GM18951 (cell line): ENCODE data around the gene SVBP.
"Not testable (repeated sequence)": the region's sequence is repeated elsewhere in the genome, so short reads cannot be mapped to it uniquely, and the experiment has no call there.

Experiments
- POLR2A ChIP-seq: IDR thresholded peaks from 4 replicates; pipeline ENCODE4 v1.6.1; 2011; ENCODE audit warnings: mild to moderate bottlenecking; ENCODE audit not compliant: insufficient read length, insufficient read depth; ENCODE audit errors: extremely low read depth
- in situ Hi-C: fragments of 300-500 bp; cut with MboI; formaldehyde crosslinking; loops from one replicate; pipeline ENCODE4 v1.12.0; 2022; ENCODE audit warnings: low sequenced_read_pairs, mixed read lengths, inconsistent platforms; ENCODE audit not compliant: unreplicated experiment

SVBP gene

GRCh38 chr1:42816585-42817439 is at the start of gene SVBP, which contains the start of gene ERMAP:
TSS of gene SVBP (minus strand) at chr1:42817397. CDS start at chr1:42816544, 853 bp downstream.
TSS of gene ERMAP (plus strand) at chr1:42817122. CDS start at chr1:42830449, 13,327 bp downstream.
- TF ChIP-seq POLR2A: peak; percentile 80
- in situ Hi-C loops: no loop called here

GRCh38 chr1:42866549-42866948 is 49.4 kb upstream of the SVBP start:
- TF ChIP-seq POLR2A: no peak
- in situ Hi-C loops: no loop called here

- in situ Hi-C loops: no loop called here
- no peak for TF ChIP-seq POLR2A
Measured at GRCh38 chr1:42861014-42861399, 43.8 kb upstream of the SVBP start.

GRCh38 chr1:42860339-42861013 is 43.3 kb upstream of the SVBP start:
- in situ Hi-C loops: no loop called here
- no peak for TF ChIP-seq POLR2A

- in situ Hi-C loops: not testable (repeated sequence)
Measured at GRCh38 chr1:42859366-42859765, 42.2 kb upstream of the SVBP start.

GRCh38 chr1:42856554-42856953 is 39.4 kb upstream of the SVBP start:
- in situ Hi-C loops: not testable (repeated sequence)

GRCh38 chr1:42853116-42853884 is 36.1 kb upstream of the SVBP start:
- no peak for TF ChIP-seq POLR2A
- in situ Hi-C loops: no loop called here

- TF ChIP-seq POLR2A: no peak
- in situ Hi-C loops: no loop called here
Measured at GRCh38 chr1:42852608-42852980, 35.4 kb upstream of the SVBP start.

GRCh38 chr1:42851960-42852607 is 34.9 kb upstream of the SVBP start:
- in situ Hi-C loops: no loop called here
- TF ChIP-seq POLR2A: no peak

- in situ Hi-C loops: no loop called here
- no peak for TF ChIP-seq POLR2A
Measured at GRCh38 chr1:42851420-42851819, 34.2 kb upstream of the SVBP start.

GRCh38 chr1:42849944-42850343 is 32.7 kb upstream of the SVBP start:
- in situ Hi-C loops: no loop called here
- no peak for TF ChIP-seq POLR2A

GRCh38 chr1:42848823-42849537 is 31.8 kb upstream of the SVBP start:
- no peak for TF ChIP-seq POLR2A
- in situ Hi-C loops: no loop called here
